Activated T-cell treated with anti-CD3 and anti-CD28 coated beads, Interleukin-2, amount 50 U/mL, for 4 hours (primary cell): ENCODE measurements around the gene MOGAT3. TPM values are rescaled to one million over a fixed set of nuclear protein-coding genes. Genes with fewer than 3 reads are reported as not detected.
"Not testable (repeated sequence)": the region's sequence is repeated elsewhere in the genome, so short reads cannot be mapped to it uniquely, and the experiment has no call there.

Source experiments
- ATAC-seq, 2 donors: fragments of 200-7000 bp; cut with Tn5 transposase; one replicate each; pipeline ENCODE4 v1.10.0; 2021
- DNase-seq: peaks from one replicate; pipeline ENCODE4 v3.0.0-alpha.2; 2020
- H3K27me3 Mint-ChIP-seq: one replicate; pipeline ENCODE4 v1.8.0; 2021; ENCODE audit warnings: low read depth, mixed read lengths
- H3K36me3 Mint-ChIP-seq: one replicate; pipeline ENCODE4 v1.8.0; 2022; ENCODE audit warnings: mixed read lengths; ENCODE audit not compliant: insufficient read depth
- H3K4me1 Mint-ChIP-seq: one replicate; pipeline ENCODE4 v1.8.0; 2021; ENCODE audit warnings: low read depth, mixed read lengths
- H3K4me3 Mint-ChIP-seq: one replicate; pipeline ENCODE4 v1.8.0; 2021; ENCODE audit warnings: mild to moderate bottlenecking, moderate library complexity, mixed read lengths
- H3K9me3 Mint-ChIP-seq: one replicate; pipeline ENCODE4 v1.8.0; 2021; ENCODE audit warnings: mixed read lengths
- total RNA-seq, 3 donors: library from RNA; stranded (reverse); gene quantifications; one replicate each; pipeline ENCODE4 v1.2.1, GENCODE V29; 2021

MOGAT3 gene
- total RNA-seq, 3 donors from 2014 or later: not detected

- ATAC-seq (no peak), DNase-seq (no peak)
- peaks cover 34% of the 10 kb centered on the region for H3K27me3 Mint-ChIP-seq
- H3K4me3 Mint-ChIP-seq: no peak overlapping the region
- H3K9me3 Mint-ChIP-seq: no peaks in the 10 kb centered on the region
- no peaks in the 10 kb centered on the region for H3K36me3 Mint-ChIP-seq
- H3K4me1 Mint-ChIP-seq: peaks cover 13% of the 10 kb centered on the region
These were observed 1.7 kb upstream of the MOGAT3 start for GRCh38 chr7:101202603-101202918.

- Mint-ChIP-seq H3K4me3 (no peak overlapping the region), H3K9me3 (no peaks in the 10 kb centered on the region), H3K4me1 (peaks cover 13% of the 10 kb centered on the region), H3K36me3 (no peaks in the 10 kb centered on the region), H3K27me3 (peaks cover 34% of the 10 kb centered on the region)
- ATAC-seq (peak; percentile 19 to 25), DNase-seq (no peak)
These were observed 1.1 kb upstream of the MOGAT3 start for GRCh38 chr7:101201695-101202602.

DNA sequence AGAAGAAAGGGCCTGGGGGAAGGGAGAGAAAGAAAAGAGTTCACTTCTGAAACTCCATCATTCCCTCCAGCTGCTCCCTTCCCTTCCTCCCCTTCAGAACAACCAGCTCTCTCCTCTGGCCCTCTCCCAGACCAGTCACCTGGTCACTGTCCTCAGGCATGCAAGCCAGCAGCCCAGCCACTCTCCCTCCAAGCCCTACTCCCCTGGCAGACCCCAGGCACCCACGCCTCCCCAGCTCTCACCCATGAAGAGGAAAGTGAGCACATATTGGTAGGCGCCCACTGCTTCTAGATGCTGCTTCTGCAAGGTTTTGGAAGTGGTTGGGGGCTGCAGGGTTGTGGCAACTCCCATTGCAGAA lies 353 bp downstream of the MOGAT3 start:
- no peak for ATAC-seq
- DNase-seq: no peak
- Mint-ChIP-seq H3K4me1 (peaks cover 13% of the 10 kb centered on the region), H3K36me3 (no peaks in the 10 kb centered on the region), H3K4me3 (no peak overlapping the region), H3K27me3 (peaks cover 34% of the 10 kb centered on the region), H3K9me3 (no peaks in the 10 kb centered on the region)

DNA sequence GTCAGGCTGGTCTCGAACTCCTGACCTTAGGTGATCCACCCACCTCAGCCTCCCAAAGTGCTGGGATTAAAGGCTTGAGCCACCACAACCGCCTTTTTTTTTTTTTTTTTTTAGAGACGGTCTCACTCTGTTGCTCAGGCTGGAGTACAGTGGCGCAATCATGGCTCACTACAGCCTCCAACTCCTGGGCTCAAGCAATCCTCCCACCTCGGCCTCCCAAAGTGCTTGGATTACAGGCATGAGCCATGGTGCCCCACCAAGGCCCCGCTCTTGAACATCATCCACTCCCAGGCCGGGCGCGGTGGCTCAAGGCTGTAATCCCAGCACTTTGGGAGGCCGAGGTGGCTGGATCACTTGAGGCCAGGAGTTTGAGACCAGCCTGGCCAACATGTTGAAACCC lies 1.3 kb downstream of the MOGAT3 start:
- DNase-seq, ATAC-seq, H3K9me3 Mint-ChIP-seq, H3K36me3 Mint-ChIP-seq, H3K4me3 Mint-ChIP-seq: not testable (repeated sequence)
- H3K27me3 Mint-ChIP-seq: peaks cover 34% of the 10 kb centered on the region
- H3K4me1 Mint-ChIP-seq: peaks cover 13% of the 10 kb centered on the region

DNA sequence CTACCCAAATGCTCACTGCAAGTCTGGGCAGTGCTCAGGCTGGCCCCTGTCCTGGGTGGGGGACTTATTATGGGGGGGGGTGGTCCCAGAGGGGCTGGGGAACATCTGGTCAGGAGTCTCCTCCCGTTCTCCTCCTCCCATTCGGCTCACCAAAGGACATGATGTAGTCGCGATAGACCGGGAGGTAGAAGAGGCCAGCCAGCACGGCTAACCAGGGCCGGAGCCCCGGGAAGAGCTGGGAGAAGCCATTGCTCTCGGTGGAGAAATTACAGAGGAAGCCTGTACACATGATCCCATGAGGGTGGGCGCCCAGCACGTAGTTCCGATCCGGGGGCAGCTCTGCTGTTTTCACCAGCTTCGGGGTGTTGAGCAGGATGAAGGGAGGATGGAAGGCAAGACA lies 2.4 kb downstream of the MOGAT3 start:
- Mint-ChIP-seq H3K27me3 (peaks cover 33% of the 10 kb centered on the region), H3K36me3 (no peaks in the 10 kb centered on the region), H3K4me1 (peaks cover 8% of the 10 kb centered on the region), H3K9me3 (no peaks in the 10 kb centered on the region), H3K4me3 (no peak overlapping the region)
- no peak for ATAC-seq
- no peak for DNase-seq

DNA sequence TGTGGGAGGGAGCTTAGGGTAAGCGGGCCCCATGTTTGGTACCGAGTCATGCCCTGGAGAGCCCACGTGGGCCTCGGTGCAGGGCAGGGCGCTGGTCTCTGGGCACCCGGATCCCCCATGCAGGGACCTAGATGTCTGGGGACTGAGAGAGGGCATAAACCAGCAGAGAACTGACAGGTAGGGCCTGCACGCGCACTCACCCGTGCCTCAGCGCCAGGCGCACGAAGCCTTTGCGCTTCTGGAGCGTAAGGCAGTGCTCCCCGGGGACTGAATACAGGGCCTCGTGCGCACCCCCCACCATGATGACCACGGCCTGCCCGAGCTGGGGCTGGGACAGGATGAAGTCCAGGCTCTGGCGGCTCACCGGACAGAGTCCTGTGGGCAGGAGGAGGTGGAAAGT lies 2.8 kb downstream of the MOGAT3 start:
- Mint-ChIP-seq H3K4me3 (no peak overlapping the region), H3K9me3 (no peaks in the 10 kb centered on the region), H3K36me3 (no peaks in the 10 kb centered on the region), H3K27me3 (peaks cover 32% of the 10 kb centered on the region), H3K4me1 (peaks cover 7% of the 10 kb centered on the region)
- DNase-seq (no peak), ATAC-seq (no peak)

DNA sequence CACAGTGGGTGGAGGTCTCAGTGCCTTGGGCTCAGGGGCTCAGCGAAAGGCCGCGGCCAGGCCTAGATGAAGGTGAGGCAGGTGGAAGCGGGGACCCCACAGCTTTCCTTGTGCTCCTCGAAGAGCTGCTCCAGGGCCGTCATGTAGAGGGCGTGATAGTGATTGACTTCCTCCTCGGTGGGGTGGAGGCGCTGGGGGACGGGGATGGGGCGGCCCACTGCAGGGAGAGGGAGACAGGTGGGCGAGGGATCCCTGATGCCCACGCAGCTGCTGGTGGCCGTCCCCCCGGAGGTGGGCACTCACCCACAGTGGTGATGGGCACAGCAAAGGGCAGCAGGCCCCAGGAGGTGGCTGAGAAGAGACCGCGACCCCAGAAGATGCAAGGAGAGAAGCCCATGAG lies 5.0 kb downstream of the MOGAT3 start:
- Mint-ChIP-seq H3K36me3 (no peaks in the 10 kb centered on the region), H3K4me1 (peaks cover 3% of the 10 kb centered on the region), H3K27me3 (peaks cover 17% of the 10 kb centered on the region), H3K9me3 (no peaks in the 10 kb centered on the region), H3K4me3 (no peak overlapping the region)
- ATAC-seq (no peak), DNase-seq (no peak)

DNA sequence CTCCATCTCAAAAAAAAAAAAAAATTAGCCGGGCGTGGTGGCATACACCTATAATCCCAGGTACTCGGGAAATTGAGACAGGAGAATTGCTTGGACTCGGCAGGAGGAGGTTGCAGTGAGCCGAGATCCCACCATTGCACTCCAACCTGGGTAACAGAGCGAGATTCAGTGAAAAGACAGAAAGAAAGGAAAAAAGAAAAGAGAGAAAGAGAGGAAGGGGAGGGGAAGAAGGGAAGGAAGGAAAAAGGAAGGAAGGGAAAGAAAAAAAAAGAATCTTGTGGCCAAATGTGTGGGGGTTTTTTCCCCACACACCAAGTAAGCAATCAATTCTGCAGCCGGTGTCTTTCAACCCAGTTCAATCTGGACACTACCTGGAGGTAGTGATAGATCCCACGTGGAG lies 11.7 kb downstream of the MOGAT3 start:
- H3K36me3 Mint-ChIP-seq: no peaks in the 10 kb centered on the region
- H3K4me1 Mint-ChIP-seq: no peaks in the 10 kb centered on the region
- no peak overlapping the region for H3K4me3 Mint-ChIP-seq
- peaks cover 12% of the 10 kb centered on the region for H3K27me3 Mint-ChIP-seq
- ATAC-seq (no peak), DNase-seq (no peak)
- no peaks in the 10 kb centered on the region for H3K9me3 Mint-ChIP-seq

GRCh38 chr7:101186844-101187428 lies 13.9 kb downstream of the MOGAT3 start:
- Mint-ChIP-seq H3K27me3 (peaks cover 22% of the 10 kb centered on the region), H3K4me3 (no peak overlapping the region), H3K36me3 (no peaks in the 10 kb centered on the region), H3K9me3 (no peaks in the 10 kb centered on the region), H3K4me1 (no peaks in the 10 kb centered on the region)
- no peak for ATAC-seq
- DNase-seq: no peak

DNA sequence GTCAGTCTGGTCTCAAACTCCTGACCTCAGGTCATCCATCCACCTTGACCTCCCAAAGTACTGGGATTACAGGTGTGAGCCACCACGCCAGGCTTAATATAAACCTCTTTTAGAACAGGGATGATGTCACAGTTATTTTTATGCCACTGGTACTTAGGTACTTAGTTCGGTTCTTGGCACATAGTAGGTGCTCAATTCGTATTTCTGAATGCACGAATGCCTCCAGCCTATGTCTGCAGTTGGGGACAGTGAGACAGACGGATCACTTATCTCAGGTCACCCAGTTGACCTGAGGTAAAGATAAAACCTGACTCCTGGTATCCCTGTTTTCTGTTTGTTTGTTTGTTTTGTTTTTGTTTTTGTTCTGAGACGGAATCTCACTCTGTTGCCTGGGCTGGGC lies 14.6 kb downstream of the MOGAT3 start:
- no peak for DNase-seq
- H3K4me1 Mint-ChIP-seq: no peaks in the 10 kb centered on the region
- no peak overlapping the region for H3K4me3 Mint-ChIP-seq

DNA sequence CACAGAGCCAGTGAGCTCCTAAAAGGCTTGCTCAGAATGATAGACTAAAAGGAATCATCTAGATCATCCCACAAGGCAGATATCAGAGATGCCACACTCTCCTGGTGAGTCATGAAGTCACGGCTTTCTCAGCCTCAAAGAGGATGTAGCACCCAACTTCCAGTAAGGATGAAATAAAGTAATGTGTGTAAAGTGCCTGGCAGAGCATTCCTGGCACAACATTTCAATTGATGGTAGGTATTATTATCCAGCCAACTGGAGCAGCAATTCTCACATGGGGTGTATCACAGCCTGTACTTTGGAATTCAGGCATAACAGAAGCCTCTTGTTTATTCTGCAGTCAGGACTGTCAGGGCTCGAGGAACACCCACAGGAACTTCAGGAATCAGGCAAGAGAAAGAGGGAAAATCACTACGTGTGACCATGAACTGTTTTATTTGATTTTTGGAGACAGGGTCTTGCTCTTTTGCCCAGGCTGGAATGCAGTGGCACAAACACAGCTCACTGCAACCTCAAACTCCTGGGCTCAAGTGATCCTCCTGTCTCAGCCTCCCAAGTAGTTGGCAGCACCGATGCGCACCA lies 15.5 kb downstream of the MOGAT3 start:
- ATAC-seq: no peak
- Mint-ChIP-seq H3K9me3 (no peaks in the 10 kb centered on the region), H3K36me3 (no peaks in the 10 kb centered on the region), H3K4me3 (no peak overlapping the region), H3K27me3 (peaks cover 33% of the 10 kb centered on the region), H3K4me1 (peaks cover 2% of the 10 kb centered on the region)
- DNase-seq: no peak

More for the DNA sequence above, 14.6 kb downstream of the MOGAT3 start:
- ATAC-seq: no peak
- H3K9me3 Mint-ChIP-seq: no peaks in the 10 kb centered on the region
- no peaks in the 10 kb centered on the region for H3K36me3 Mint-ChIP-seq
- H3K27me3 Mint-ChIP-seq: peaks cover 26% of the 10 kb centered on the region

DNA sequence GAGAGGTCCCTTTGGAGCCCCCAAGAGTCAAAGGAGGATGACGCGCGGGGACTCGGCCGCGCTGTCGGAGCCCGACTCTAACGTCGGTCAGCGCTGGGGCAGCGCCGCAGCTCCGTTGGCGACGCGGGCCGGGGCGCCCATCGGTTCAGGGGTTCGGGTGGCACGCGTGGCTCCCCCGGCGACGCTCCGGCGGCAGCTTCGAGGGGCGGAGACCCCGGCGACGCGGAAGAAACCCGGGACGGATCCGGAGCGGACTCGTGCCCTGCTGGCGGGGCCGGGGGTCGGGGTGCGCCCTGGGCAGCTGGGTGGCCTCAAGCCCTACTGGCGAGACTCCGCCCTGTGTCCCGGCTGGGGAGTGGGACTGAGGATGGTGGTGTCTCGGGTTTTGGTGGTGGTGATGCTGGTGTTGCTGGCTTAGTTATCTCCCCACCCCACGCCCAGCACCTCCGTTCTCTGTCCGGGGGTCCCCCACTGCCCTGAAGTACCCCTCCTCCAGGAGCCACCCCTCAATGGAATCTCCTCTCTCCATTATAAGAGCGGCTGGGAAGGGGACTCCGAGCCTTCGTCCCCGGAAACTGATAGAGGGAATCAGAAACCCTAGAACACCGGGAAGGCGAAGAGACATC lies 20.6 kb downstream of the MOGAT3 start, which contains the start of gene NAT16:
TSS of gene NAT16 (minus strand) at position 164 of the 626 bp plus-strand sequence. CDS start 5,486 bp downstream, outside the sequence.
- Mint-ChIP-seq H3K9me3 (no peaks in the 10 kb centered on the region), H3K36me3 (no peaks in the 10 kb centered on the region), H3K4me3 (peak within 1 kb of the TSS; percentile 19), H3K4me1 (peaks cover 6% of the 10 kb centered on the region), H3K27me3 (peaks cover 66% of the 10 kb centered on the region)
- no peak for DNase-seq
- no peak for ATAC-seq

- Mint-ChIP-seq H3K36me3 (no peaks in the 10 kb centered on the region), H3K4me1 (peaks cover 7% of the 10 kb centered on the region), H3K9me3 (no peaks in the 10 kb centered on the region), H3K27me3 (peaks cover 67% of the 10 kb centered on the region), H3K4me3 (no peak overlapping the region)
- ATAC-seq (no peak), DNase-seq (no peak)
These were observed 21.1 kb downstream of the MOGAT3 start for GRCh38 chr7:101179713-101180112.

DNA sequence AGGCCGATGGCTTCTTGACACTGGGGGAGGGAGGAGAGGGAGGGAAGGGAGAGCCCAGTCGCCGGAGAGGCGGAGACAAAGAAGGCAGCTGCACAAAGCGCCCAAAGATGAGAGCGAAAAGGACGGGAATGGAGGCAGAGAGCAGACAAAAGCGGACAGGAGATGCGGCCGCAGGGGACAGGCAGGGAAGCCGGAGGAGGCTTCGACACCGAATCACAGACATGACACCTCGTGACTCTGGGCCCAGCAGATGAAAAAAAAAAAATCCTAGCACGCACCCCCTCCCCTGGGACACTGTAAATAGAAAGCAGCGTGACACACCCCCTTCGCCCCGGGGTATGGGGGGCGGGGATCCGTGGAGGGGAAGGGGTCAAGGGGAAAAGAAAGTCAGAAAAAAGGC lies 21.7 kb downstream of the MOGAT3 start:
- H3K9me3 Mint-ChIP-seq: no peaks in the 10 kb centered on the region
- H3K4me3 Mint-ChIP-seq: peak overlapping the region; percentile 19
- no peak for DNase-seq

More for the DNA sequence above, 21.7 kb downstream of the MOGAT3 start:
- H3K4me1 Mint-ChIP-seq: peaks cover 10% of the 10 kb centered on the region
- ATAC-seq: no peak
- peaks cover 71% of the 10 kb centered on the region for H3K27me3 Mint-ChIP-seq
- H3K36me3 Mint-ChIP-seq: no peaks in the 10 kb centered on the region
